Testis (tissue), 2 donors: ENCODE measurements around the gene ZMIZ1.

Experiments
- CTCF ChIP-seq, 3 experiments: fragments of 450-650 bp in 2 of 3; fragments of 200-600 bp in 1 of 3; sonication (generic) in 1 of 3; IDR thresholded peaks; one replicate each; pipeline ENCODE4 v1.5.1; 2016 to 2019; ENCODE audit warnings: antibody characterized with exemption in 3 of 3, mild to moderate bottlenecking in 2 of 3, moderate library complexity in 1 of 3
- POLR2A ChIP-seq: fragments of 450-650 bp; IDR thresholded peaks from one replicate; pipeline ENCODE4 v1.6.1; 2017; ENCODE audit warnings: antibody characterized with exemption, mild to moderate bottlenecking, moderate library complexity

DNA sequence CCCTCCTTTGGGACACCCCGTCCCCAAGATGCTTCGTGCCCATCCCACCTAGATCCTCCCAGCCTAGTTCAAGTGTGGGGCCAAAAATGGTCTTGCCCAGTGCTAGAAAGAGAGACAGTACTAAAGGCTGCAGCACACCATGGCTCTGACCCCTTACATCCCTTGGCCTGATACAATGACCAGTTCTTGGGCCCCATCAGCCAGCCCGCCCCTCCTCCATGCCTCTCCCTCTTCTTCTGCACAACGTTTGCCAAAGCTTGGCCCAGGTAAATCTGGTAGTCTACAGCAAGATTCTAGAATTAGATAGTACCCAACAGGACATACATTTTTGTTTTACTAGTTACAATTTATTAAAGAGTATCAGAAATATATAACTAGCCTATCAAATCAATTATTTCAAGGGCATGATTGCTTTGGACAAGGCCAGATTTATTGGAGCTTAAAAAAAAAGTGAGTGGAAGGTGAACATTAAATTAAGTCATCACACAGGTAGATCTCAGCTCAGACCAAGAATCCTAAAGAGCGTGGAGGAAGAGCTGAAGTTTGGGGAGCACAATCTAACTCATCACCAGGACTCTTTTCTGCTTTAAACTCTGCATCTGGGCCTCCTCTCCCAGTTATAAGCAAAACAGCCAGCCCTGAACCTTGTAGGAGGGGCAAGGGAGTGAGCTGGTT is 69.8 kb downstream of the ZMIZ1 start:
- TF ChIP-seq CTCF (IDR thresholded peaks at IDR 0.05) (no peak), POLR2A (no peak)
